ENCODE data around the gene FGF1. TPM values are rescaled to one million over a fixed set of nuclear protein-coding genes. Genes with fewer than 3 reads are reported as not detected.

Gene FGF1
- total RNA-seq, 3 donors from 2014 or later (not counting 1 experiment from before 2014, with no cell fraction given), result not detected

DNA sequence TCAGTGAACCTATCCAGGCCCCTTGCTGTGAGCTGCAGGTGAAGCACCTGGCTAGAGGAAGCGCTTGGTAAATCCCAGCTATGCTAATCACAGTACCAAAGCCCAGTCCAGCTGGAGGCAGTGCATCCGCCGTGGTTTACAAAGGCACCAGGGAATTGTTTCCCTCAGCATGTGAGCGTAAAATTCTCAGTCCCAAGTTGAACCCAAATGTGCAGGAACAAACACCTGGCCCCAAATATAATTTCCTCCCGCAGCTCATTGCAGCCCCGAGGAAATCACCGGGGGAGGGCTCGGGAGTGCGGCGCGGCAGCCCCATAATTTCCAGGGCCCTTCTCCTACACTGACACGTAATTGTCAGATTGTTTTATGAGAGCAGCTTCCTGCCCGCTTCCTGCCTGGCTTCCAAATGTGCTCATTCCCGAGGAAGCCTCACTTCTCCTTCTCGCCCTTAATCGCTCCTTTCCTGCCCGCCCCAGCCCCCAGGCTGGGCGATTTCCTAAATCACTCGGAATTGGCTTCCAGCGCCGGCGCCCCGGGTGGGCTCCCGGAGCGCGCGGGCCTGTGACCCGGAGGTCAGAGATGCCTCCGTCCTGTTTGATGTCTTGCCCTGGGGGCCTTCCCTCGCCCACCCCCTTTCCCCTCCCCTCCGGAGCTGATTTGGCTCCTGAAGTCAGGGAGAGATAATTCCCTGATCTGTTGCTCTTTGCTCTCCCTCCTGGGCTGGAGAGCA lies 134.4 kb downstream of the FGF1 start:
- intact Hi-C loops (cut with micrococcal nuclease), result no loop called here
- no peak overlapping the region for H3K27ac Mint-ChIP-seq
- no peak for DNase-seq
- Histone ChIP-seq H3K36me3 (ENCODE audit: control insufficient read depth, insufficient read depth, low read length) (no peaks in the 10 kb centered on the region), H3K27me3 (ENCODE audit: control insufficient read depth, insufficient read depth, low read length) (peaks cover 21% of the 10 kb centered on the region), H3K4me3 (ENCODE audit: low read length) (no peak overlapping the region), H3K27ac (ENCODE audit: low read length) (no peak overlapping the region), H3K4me1 (ENCODE audit: control insufficient read depth, insufficient read depth, low read length) (no peaks in the 10 kb centered on the region), H3K9me3 (ENCODE audit: control insufficient read depth, insufficient read depth, low read length) (no peaks in the 10 kb centered on the region)
- H3K27me3 Mint-ChIP-seq (ENCODE audit: low read depth in 2 of 2), result peaks cover 36 to 41% of the 10 kb centered on the region in 2 donors
- H3K4me3 Mint-ChIP-seq, result no peak overlapping the region
- TF ChIP-seq, protein P1, sequence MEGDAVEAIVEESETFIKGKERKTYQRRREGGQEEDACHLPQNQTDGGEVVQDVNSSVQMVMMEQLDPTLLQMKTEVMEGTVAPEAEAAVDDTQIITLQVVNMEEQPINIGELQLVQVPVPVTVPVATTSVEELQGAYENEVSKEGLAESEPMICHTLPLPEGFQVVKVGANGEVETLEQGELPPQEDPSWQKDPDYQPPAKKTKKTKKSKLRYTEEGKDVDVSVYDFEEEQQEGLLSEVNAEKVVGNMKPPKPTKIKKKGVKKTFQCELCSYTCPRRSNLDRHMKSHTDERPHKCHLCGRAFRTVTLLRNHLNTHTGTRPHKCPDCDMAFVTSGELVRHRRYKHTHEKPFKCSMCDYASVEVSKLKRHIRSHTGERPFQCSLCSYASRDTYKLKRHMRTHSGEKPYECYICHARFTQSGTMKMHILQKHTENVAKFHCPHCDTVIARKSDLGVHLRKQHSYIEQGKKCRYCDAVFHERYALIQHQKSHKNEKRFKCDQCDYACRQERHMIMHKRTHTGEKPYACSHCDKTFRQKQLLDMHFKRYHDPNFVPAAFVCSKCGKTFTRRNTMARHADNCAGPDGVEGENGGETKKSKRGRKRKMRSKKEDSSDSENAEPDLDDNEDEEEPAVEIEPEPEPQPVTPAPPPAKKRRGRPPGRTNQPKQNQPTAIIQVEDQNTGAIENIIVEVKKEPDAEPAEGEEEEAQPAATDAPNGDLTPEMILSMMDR (IDR thresholded peaks at IDR 0.05), result no peak
- peaks cover 0 to 7% of the 10 kb centered on the region in 2 donors for H3K4me1 Mint-ChIP-seq
- ATAC-seq, result no peak
- no peaks in the 10 kb centered on the region for H3K9me3 Mint-ChIP-seq
- WGBS (ENCODE audit: insufficient coverage), result 12% methylated on average over 31 of the region's 31 CpGs
- no peaks in the 10 kb centered on the region for H3K36me3 Mint-ChIP-seq

GRCh38 chr5:142550471-142550870 lies 135.4 kb downstream of the FGF1 start:
- Mint-ChIP-seq H3K4me1 (peaks cover 0 to 7% of the 10 kb centered on the region in 2 donors), H3K27ac (no peak overlapping the region), H3K9me3 (no peaks in the 10 kb centered on the region), H3K4me3 (no peak overlapping the region), H3K27me3 (ENCODE audit: low read depth in 2 of 2) (peaks cover 36 to 41% of the 10 kb centered on the region in 2 donors), H3K36me3 (no peaks in the 10 kb centered on the region)
- peaks cover 21% of the 10 kb centered on the region for H3K27me3 ChIP-seq (ENCODE audit: control insufficient read depth, insufficient read depth, low read length)
- DNase-seq (no peak), ATAC-seq (no peak)
- intact Hi-C loops (cut with micrococcal nuclease), result no loop called here
- no peak overlapping the region for H3K4me3 ChIP-seq (ENCODE audit: low read length)
- 95% methylated on average over 2 of the region's 2 CpGs for WGBS (ENCODE audit: insufficient coverage)
- no peaks in the 10 kb centered on the region for H3K9me3 ChIP-seq (ENCODE audit: control insufficient read depth, insufficient read depth, low read length)
- no peaks in the 10 kb centered on the region for H3K36me3 ChIP-seq (ENCODE audit: control insufficient read depth, insufficient read depth, low read length)
- TF ChIP-seq, protein P1 (IDR thresholded peaks at IDR 0.05), result no peak
- no peak overlapping the region for H3K27ac ChIP-seq (ENCODE audit: low read length)
- no peaks in the 10 kb centered on the region for H3K4me1 ChIP-seq (ENCODE audit: control insufficient read depth, insufficient read depth, low read length)

DNA sequence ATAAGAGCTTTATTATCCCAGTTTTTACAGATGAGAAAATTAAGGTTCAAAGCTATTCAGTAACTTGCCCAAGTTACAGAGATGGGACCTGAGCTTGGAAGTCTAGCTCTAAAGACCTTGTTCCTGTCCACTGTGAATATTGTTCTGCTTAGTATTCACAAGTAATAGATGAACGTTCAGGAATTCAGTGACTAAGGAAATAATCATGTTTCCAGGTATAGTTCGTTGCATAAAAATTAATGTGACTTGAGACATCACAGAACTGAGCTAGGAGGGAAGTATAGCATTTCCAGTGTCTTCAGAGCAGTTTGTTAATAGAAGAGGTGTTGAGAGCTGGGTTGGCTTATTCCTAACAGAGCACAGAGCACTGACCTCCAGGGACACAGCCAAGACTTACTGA lies 136.1 kb downstream of the FGF1 start:
- ATAC-seq, result no peak
- no peak overlapping the region for H3K4me3 ChIP-seq (ENCODE audit: low read length)
- H3K4me1 ChIP-seq (ENCODE audit: control insufficient read depth, insufficient read depth, low read length), result no peaks in the 10 kb centered on the region
- Mint-ChIP-seq H3K27ac (no peak overlapping the region), H3K36me3 (no peaks in the 10 kb centered on the region), H3K9me3 (no peaks in the 10 kb centered on the region), H3K4me1 (peaks cover 0 to 7% of the 10 kb centered on the region in 2 donors), H3K4me3 (no peak overlapping the region), H3K27me3 (ENCODE audit: low read depth in 2 of 2) (peaks cover 36 to 39% of the 10 kb centered on the region in 2 donors)
- intact Hi-C loops (cut with micrococcal nuclease), result loop anchor here (1.0 kb wide), 1 partner anchor 398 kb away; no protein-coding TSS in a partner anchor
- TF ChIP-seq, protein P1 (IDR thresholded peaks at IDR 0.05), result no peak
- no peaks in the 10 kb centered on the region for H3K9me3 ChIP-seq (ENCODE audit: control insufficient read depth, insufficient read depth, low read length)
- H3K27ac ChIP-seq (ENCODE audit: low read length), result no peak overlapping the region
- no peaks in the 10 kb centered on the region for H3K36me3 ChIP-seq (ENCODE audit: control insufficient read depth, insufficient read depth, low read length)
- 55% methylated on average over 2 of the region's 2 CpGs for WGBS (ENCODE audit: insufficient coverage)
- DNase-seq, result no peak
- peaks cover 21% of the 10 kb centered on the region for H3K27me3 ChIP-seq (ENCODE audit: control insufficient read depth, insufficient read depth, low read length)
